Activated gamma-delta T cell treated with anti-CD3 and anti-CD28 coated beads, Interleukin-2, amount 50 U/mL, for 16 hours (primary cell): Measurements from ENCODE around the gene NUDT3.
"Not testable (repeated sequence)": the region's sequence is repeated elsewhere in the genome, so short reads cannot be mapped to it uniquely, and the experiment has no call there.

Source experiments
- DNase-seq: peaks from one replicate; pipeline ENCODE4 v3.0.0-alpha.2; 2020; ENCODE audit warnings: low read depth

Gene NUDT3

DNA sequence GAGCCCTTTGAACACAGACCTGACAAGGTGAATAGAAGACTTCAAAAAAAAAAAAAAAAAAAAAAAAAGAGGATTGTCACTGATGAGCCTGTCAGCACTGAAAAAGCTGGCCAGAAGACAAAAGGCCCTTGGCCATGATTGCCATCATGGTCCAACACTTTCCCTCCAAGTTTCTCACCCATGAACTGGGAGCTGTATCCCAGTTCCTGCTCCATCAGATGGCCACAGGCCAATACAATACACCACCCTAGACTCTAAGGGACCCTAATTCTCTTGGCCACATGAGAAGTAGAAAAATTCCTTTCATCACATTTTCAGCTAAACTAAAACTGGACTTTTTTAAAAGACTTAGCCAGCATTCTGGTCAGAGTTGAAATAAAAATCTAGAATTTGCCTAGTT is 50.2 kb downstream of the NUDT3 start:
- no peak for DNase-seq

DNA sequence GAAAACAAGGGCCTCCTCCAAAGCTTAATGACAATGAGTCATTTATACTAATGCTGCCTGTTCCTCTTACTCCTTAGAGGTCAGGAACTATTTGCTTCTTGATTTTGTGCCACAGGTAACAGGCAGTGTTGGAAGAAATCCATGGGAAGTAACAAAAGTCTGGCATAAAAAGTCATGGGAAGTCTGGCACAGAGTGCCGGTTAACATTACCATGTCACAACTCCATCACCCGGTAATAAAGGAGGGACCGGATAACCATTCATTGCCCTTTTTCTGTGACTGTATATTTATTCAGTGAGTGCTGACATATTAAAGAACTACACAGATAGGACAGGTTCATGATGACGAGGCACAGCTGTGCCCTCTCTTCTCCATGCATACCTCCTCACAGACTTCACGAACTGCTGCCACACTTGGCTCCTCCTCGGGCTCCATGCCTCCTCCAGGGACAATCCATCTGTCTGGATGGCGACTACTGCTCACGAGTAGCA is 50.9 kb downstream of the NUDT3 start:
- DNase-seq = no peak

DNA sequence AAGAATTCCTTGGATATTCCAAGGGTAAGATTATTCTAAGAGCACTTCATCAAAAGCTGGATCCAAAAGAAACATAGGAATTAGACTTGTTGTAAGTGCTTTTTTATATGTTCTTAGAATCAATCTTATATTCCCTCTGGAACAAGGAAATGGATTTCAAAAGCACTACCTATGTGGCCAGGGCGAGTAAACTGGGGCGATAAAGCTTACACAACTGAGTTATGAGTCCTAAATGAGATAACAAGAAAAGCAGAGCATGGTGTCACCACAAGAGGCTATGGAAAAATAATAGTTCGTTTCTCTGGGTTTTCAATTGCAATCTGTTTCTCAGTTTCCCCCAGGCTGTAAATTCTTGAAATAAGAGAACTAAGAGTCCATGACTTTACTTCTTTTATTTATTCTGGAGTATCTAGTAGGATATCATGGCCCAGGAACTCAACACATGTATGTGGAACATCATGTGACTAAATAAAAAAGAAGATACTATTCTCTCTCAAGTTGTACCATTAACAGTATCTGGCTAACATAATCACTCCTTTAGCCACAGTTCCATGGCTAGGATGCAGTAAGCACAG is 51.5 kb downstream of the NUDT3 start:
- DNase-seq = no peak

DNA sequence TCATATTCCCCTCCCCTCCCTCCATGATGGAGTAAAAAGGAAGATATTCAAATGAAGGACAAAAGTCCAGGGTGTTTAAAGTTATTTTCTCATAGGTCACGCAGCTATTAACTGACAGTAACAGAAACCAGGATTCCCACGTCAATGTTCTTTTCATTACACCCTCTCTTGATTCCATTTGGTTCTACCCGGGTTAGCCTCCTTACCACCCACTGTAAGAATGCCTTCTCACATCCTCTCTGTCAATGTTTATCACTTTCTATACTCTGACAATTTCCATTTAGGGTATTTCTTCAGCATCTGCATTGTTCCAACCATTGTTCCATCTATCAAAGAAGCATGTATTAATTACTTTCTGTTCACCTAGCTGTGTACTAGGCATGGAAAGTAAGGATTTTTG is 52.1 kb downstream of the NUDT3 start:
- DNase-seq = no peak

DNA sequence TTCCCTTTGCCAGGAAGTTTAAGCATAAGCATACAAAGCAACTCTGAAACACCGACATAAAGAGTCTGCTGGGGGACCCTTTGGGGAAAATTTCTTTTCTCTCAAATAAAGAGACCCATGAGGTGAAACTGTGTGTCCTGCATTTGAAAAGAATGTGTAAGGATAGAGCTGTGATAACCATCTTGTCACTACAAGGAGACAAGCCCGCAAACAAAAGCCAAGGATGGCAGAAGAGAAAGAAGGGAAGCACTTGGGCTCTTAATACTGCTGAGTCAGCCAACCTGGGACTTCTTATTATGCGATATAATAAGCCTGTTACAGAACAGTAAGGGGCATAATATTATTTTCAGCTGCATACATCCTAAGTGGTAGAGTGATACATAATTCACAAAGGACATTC is 52.5 kb downstream of the NUDT3 start:
- DNase-seq = no peak

DNA sequence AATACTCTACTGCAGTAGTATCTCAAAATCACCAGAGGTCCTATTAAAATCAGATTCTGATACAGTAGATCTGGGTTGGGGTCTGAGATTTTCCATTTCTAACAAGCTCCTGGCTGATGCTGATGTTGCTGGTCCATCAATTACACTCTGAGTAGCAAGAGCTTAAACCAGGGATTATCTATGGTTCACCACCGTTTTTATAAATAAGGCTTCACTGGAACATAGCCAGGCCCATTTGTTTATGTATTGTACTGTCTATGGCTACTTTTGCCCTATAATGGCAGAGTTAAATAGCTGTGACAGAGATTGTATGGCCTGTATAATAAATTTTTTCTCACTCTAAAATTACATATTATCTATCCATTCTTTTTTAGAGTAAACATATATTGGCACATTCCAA is 53.0 kb downstream of the NUDT3 start:
- DNase-seq = no peak

DNA sequence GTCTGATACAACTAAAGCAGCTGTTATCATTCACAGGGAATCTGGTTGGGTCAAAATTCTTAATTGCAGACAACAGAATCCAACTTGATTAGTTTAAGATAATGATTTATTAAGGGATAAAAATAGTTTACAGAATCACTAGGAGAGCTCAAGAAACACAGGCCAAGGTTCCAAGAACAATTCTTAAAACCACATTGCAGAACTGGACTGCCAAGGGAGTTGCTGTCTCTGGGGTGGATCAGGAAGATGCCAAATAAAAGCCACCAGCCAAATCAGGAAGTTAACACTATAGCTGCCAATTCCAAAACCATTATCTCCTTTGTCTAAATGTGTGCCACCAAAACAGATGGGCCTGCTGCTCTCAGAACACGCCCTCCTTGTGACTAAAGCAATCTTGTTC is 53.7 kb downstream of the NUDT3 start:
- DNase-seq = no peak

DNA sequence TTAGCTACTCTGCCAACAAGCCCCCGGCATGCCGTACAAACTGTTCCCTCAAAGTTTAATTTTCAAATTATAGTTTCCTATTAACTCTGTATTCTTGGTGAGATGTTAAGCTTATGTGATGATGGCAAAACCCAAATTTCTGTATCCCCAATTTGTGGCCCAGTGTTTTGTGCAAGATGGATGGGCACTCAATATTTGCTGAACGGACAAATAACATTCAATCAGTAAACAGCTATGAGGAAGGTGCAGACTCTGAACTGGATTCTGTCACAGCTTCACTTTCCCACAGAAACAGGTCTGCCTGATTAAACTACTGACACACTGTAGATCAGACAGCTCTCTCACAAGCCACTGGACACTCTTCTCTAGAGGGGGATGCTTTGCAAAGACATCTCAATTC is 54.1 kb downstream of the NUDT3 start:
- DNase-seq = no peak

DNA sequence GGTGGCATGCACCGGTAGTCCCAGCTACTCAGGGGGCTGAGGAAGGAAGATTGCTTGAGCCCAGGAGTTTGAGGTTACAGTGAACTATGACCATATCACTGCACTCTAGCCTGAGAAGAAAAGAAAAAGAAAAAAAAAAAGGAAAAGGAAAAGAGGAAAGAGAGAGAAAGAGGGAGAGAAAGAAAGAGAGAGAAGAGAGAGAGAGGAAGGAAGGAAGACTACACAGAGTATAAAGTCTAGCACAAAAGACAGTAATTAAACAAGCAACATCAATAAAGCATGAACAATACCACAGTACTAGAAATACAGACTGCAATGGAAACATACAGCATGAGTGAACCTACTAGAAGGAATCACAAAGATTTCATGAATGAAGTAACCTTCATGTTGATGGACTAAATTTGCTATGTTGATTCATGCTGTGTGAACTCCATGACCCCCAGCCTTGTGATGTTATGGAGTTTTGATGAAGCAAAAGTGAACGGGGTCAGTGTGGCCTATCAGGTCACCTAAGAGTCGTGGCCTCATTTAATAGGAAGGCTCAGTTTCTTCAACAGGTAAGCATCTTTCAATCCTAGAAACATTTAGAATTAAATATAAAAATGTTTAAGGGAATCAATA is 57.6 kb downstream of the NUDT3 start:
- no peak for DNase-seq

DNA sequence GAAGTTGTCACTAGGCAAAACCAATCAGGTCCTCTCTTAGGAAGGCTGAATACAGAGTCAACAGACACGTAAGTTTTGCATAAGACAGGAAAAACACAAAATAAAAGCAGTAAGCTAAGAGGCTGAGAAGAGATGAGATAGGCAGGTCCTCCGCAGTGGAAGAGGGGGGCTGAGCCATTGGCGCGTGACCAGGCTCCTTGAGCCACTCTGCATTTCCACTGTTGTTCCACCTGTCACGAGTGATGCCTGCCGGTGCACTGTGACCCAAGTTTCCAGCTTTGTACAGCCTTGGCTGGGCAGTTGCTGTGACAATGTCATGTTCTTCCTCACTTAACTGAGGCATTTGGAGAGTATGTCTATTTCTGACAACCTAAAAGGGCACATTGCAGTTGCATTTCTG is 58.6 kb downstream of the NUDT3 start:
- DNase-seq = no peak

DNA sequence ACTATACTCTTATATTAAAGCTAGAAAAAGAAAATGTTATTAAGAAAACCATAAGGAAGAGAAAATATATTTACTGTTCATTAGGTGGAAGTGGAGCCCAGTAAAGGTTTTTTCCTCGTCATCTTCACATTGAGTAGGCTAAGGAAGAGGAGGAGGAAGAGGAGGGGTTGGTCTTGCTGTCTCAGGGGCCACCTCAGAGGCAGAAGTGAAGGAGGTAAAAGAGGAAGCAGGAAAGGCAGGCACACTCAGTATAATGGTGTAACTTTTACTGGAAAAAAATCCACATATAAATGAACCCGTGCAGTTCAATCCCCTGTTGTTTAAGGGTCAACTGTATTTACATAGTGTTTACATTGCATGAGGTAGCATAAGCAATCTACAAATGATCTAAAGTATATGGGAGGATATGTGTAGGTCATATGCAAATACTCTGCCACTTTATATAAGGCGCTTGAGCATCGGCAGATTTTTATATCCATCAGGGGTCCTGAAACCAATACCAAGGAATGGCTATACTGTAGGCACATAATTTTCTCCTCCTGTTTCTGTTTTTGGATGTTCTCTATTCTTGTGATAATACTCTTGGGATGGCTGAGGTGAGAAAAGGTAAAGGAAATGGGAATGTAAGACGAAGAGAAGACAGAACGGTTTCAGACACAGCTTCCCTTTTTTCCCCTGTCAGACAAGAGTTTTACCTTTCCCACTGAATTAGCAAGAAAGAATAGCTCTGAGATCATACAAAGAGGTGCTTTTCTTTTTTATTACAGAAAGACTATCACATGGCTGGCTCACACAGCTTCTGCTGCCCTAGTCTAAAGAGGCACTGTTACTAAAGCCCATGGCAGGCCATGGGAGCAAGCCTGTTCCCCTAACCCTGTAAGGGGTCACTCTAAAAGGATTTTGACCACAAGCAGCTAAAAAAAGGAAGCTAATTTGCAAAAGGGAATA is 59.9 kb downstream of the NUDT3 start:
- no peak for DNase-seq

DNA sequence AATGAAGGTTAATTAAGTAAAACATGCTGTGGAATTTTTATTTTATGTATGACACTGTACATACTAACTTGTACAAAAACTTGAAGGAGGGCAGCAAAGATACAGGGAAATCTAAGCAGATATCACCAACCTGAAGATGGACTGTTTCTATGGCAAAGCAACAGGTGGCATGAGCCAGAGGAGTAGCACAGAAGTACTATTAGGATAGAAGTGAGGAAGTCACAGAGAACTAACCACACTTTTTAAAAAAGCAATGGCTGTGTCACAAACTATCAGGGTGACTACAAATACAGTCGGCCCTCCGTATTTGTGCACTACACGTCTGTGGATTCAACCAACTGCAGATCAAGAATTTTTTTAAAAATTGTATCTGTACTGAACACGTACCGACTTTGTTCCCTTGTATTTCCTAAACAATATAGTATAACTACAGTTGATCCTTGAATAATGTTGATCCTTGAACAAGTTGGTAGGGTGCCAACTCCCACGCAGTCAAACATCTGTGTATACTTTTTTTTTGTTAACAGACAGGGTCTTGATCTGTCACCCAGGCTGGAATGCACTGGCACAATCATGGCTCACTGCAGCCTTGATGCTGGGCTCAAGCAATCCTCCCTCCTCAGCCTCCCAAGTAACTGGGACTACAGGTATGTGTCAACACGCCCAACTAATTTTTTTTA is 61.0 kb downstream of the NUDT3 start:
- no peak for DNase-seq

DNA sequence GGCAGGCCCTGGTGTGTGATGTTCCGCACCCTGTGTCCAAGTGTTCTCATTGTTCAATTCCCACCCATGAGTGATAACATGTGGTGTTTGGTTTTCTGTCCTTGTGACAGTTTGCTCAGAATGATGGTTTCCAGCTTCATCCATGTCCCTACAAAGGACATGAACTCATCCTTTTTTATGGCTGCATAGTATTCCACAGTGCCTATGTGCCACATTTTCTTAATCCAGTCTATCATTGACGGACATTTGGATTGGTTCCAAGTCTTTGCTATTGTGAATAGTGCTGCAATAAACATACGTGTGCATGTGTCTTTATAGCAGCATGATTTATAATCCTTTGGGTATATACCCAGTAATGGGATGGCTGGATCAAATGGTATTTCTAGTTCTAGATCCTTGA is 62.7 kb downstream of the NUDT3 start:
- DNase-seq = not testable (repeated sequence)

DNA sequence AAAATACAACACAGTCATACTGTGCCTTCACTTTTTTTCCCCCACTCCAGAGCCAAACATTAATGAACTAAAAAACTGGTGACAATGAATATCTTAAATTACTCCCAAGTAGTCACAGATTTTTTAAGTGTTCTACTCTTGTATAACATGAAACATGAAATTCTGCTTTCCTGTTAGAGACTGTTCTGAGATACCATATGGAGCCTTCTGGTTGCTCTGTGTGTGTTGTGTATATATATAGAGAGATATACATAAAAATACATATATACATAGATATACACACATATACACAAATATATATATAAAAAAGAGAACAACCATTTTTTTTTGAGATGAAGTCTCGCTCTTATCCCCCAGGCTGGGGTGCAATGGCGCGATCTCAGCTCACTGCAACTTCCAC is 63.5 kb downstream of the NUDT3 start:
- DNase-seq = no peak

DNA sequence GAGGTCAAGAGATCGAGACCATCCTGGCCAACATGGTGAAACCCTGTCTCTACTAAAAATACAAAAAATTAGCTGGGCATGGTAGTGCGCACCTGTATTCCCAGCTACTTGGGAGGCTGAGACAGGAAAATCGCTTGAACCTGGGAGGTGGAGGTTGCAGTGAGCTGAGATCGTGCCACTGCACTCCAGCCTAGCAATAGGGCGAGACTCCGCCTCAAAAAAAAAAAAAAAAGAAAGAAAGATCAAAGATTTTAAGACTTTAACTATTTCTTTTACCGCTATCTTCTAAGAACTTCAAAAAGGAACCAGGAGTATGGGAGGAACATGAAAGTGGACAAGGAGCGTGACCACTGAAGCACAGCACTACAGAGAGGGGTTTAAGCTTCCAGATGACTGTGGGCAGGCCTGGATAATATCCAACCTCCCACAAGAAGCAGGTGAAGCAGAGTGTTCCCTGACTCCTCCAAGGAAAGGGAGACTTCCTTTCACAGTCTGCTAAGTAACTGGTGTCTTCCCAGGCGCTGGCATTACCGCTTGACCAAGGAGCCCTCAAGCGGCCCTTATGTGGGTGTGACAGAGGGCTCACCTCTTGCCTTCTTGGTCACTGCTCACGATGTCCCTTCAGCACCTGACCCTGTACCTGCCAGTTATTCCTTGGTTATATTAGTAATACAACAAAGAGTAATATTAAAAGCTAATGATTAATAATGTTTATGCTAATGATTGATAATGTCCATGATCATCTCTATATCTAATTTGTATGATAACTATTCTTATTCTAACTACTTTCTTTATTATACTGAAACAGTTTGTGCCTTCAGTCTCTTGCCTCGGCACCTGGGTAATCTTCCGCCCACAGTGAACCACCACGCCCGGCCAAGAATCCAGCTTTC is 64.9 kb downstream of the NUDT3 start:
- DNase-seq = not testable (repeated sequence)

DNA sequence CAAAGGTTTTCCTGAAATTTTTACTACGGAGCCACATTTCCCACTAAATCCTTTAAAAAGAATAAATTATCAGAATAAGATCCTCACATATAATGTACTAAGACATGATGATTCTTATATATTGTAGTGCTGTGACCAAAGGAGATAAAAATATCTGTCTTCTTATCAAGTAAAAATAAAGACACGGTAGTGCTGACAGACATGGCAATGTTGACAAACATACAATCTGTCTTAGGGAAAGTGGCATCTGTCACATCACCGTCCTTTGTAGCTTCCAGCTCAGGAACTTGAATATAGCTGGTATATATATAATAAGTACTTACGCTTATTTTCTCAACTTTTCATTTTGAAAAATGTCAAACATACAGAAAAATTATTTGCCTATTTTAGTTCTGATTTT is 66.8 kb downstream of the NUDT3 start:
- DNase-seq = no peak

DNA sequence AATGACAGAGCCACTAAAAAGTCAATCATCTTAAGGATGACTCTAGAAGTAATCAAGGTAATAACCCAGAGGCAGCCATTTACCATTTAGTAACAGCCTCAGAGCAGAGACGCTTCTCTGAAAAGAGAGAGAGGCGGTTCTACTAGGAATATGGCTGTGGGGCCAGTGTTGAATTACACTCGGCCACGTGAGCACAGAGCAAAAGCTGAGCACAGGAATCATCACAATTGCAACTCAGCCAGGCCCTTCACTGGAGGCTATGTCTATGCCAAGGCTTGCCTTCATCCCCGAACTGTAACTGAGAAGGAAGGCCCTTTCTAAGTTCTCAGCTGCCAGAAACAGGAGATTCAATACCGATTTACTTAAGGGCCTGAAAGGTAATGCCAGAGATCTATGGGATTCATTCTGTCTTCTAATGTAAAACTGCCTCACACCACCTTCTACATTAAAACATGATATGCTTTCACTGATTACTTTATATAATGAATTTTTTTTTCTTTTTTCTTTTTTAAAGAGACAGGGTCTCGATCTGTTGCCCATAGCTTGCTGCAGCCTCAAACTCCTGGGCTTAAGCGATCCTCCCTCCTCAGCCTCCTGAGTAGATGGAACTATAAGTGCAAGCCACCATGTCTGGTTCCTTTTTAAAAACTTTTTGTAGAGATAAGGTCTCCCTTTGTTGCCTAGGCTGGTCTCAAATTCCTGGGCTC is 67.6 kb downstream of the NUDT3 start:
- DNase-seq = no peak

DNA sequence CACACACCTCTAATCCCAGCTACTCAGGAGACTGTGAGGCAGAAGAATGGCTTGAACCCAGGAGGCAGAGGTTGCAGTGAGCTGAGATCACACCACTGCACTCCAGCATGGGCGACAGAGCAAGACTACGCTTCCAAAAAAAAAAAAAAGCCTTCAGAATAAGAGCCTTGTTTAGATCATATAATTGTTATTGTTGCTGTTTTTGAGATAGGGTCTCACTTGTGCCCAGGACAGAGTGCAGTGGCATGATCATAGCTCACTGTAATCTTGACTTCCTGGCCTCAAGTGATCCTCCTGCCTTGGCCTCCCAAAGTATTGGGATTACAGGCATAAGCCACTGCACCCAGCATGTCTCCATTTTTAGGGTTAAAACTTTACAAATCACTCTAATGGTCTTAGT is 68.2 kb downstream of the NUDT3 start:
- not testable (repeated sequence) for DNase-seq

DNA sequence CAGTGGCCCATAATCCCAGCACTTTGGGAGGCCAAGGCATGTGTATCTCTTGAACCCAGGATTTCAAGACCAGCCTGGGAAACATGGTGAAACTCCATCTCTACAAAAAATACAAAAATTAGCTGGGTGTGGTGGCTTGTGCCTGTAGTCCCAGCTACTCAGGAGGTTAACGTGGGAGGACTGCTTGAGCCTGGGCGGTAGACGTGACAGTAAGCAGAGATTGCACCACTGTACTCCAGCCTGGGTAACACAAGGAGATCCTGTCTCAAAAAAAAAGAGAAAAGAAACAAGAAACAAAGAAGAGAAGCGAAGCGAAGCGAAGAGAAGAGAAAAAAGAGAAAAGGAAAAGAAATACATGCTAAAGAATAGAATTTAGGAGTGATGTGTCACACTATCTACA is 69.2 kb downstream of the NUDT3 start:
- no peak for DNase-seq

DNA sequence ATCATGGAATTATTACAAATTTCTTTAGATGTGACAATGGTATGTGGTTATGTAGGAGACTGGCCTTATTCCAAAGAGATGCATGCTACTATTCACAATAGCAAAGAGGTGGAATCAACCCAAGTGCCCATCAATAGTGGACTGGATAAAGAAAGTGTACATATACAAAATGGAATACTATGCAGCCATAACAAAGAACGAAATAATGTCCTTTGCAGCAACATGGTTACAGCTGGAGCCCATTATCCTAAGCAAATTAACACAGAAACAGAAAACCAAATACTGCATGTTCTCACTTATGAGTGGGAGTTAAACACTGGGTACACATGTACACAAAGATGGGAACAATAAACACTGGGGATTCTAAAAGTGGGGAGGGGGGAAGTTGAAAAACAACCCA is 69.7 kb downstream of the NUDT3 start:
- no peak for DNase-seq

DNA sequence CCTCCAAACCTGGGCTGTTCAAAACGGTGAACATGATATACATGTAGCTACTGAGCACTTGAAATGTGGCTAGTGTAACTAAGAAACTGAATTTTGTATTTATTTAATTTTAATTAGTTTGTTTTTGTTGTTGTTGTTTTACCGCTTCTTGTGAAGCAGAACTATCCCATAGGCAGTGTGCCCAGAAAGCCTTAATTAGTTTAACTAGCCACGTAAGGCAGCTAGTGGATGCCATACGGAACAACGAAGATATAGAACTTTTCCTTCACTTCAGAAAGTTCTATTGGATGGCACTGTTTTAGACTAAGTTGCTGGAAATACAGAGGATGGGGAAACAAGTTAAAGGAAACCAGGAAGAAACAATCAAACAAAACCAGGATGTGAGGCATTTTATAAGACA is 70.6 kb downstream of the NUDT3 start:
- no peak for DNase-seq
